Astrocyte (in vitro differentiated cells and primary cell): ENCODE data around the gene NEURL1. TPM values are rescaled to one million over a fixed set of nuclear protein-coding genes. Genes with fewer than 3 reads are reported as not detected.

Source experiments
- DNase-seq: peaks from one replicate; pipeline ENCODE4 v3.0.0-alpha.2; 2010; ENCODE audit warnings: low read depth
- FAIRE-seq: peaks from 2 replicates; lab custom pipeline; 2011; peaks lifted over from hg19 to GRCh38; lab: Jason Lieb, UNC
- H2AFZ ChIP-seq: 2 replicates; pipeline ENCODE4 v1.6.0; 2012; ENCODE audit warnings: low read depth, low read length, inconsistent platforms
- H3K27ac ChIP-seq: 2 replicates; pipeline ENCODE4 v1.5.1; 2011; ENCODE audit warnings: low read depth, low read length, inconsistent platforms
- H3K27me3 ChIP-seq: 2 replicates; pipeline ENCODE4 v1.6.0; 2011; ENCODE audit warnings: low read length, inconsistent platforms; ENCODE audit not compliant: insufficient read depth
- H3K36me3 ChIP-seq: 2 replicates; pipeline ENCODE4 v1.5.1; 2011; ENCODE audit warnings: low read length, inconsistent platforms; ENCODE audit not compliant: insufficient read depth
- H3K4me1 ChIP-seq: 2 replicates; pipeline ENCODE4 v1.5.1; 2011; ENCODE audit warnings: low read length, inconsistent platforms; ENCODE audit not compliant: insufficient read depth
- H3K4me2 ChIP-seq: 2 replicates; pipeline ENCODE4 v1.6.0; 2012; ENCODE audit warnings: low read length, inconsistent platforms
- H3K4me3 ChIP-seq: 2 replicates; pipeline ENCODE4 v1.5.1; 2011; ENCODE audit warnings: low read depth, mild to moderate bottlenecking, low read length, inconsistent platforms; ENCODE audit not compliant: insufficient read depth
- H3K79me2 ChIP-seq: 2 replicates; pipeline ENCODE4 v1.6.0; 2012; ENCODE audit warnings: mild to moderate bottlenecking, low read length, inconsistent platforms; ENCODE audit not compliant: insufficient read depth
- H3K9ac ChIP-seq: 2 replicates; pipeline ENCODE4 v1.6.0; 2012; ENCODE audit warnings: mild to moderate bottlenecking, low read length, inconsistent platforms
- H3K9me3 ChIP-seq: 2 replicates; pipeline ENCODE4 v1.5.1; 2012; ENCODE audit warnings: low read depth, mild to moderate bottlenecking, low read length, inconsistent platforms; ENCODE audit not compliant: insufficient read depth
- H4K20me1 ChIP-seq: 2 replicates; pipeline ENCODE4 v1.6.0; 2012; ENCODE audit warnings: low read length, inconsistent platforms; ENCODE audit not compliant: insufficient read depth
- H3K27ac Mint-ChIP-seq: one replicate; pipeline ENCODE4 v1.8.0; 2021; ENCODE audit warnings: mild to moderate bottlenecking, mixed read lengths; ENCODE audit not compliant: unreplicated experiment
- H3K27me3 Mint-ChIP-seq: one replicate; pipeline ENCODE4 v1.8.0; 2021; ENCODE audit warnings: low read depth, mixed read lengths; ENCODE audit not compliant: unreplicated experiment
- H3K36me3 Mint-ChIP-seq: one replicate; pipeline ENCODE4 v1.8.0; 2021; ENCODE audit warnings: low read depth, mixed read lengths; ENCODE audit not compliant: unreplicated experiment
- H3K4me1 Mint-ChIP-seq: one replicate; pipeline ENCODE4 v1.8.0; 2021; ENCODE audit warnings: low read depth, mixed read lengths; ENCODE audit not compliant: unreplicated experiment
- H3K4me3 Mint-ChIP-seq: one replicate; pipeline ENCODE4 v1.8.0; 2021; ENCODE audit warnings: mild to moderate bottlenecking, moderate library complexity, mixed read lengths; ENCODE audit not compliant: unreplicated experiment
- H3K9me3 Mint-ChIP-seq: one replicate; pipeline ENCODE4 v1.8.0; 2021; ENCODE audit warnings: mild to moderate bottlenecking, mixed read lengths; ENCODE audit not compliant: unreplicated experiment
- EZH2 ChIP-seq: IDR thresholded peaks from 2 replicates; pipeline ENCODE4 v1.6.1; 2012; ENCODE audit warnings: mild to moderate bottlenecking, low read length, inconsistent platforms; ENCODE audit not compliant: insufficient read depth
- total RNA-seq: library from RNA; stranded (reverse); gene quantifications from 2 replicates; pipeline ENCODE4 v1.2.1, GENCODE V29; 2021
- TF ChIP-seq, protein P1 (sequence below): IDR thresholded peaks from 2 replicates; pipeline ENCODE4 v1.5.1; 2011; ENCODE audit warnings: low read depth, mild to moderate bottlenecking, inconsistent platforms, low read length, moderate library complexity; ENCODE audit not compliant: insufficient read depth

Gene NEURL1
- total RNA-seq, 1 donor from 2014 or later, result 1.5 TPM

GRCh38 chr10:103637011-103637410 is 143.5 kb downstream of the NEURL1 start:
- Histone ChIP-seq H3K4me3 (no peak overlapping the region), H3K27me3 (no peaks in the 10 kb centered on the region), H4K20me1 (peaks cover 31% of the 10 kb centered on the region), H3K27ac (no peak overlapping the region), H3K4me1 (peaks cover 24% of the 10 kb centered on the region), H3K36me3 (no peaks in the 10 kb centered on the region), H3K4me2 (peak overlapping the region; percentile 64), H3K9me3 (no peaks in the 10 kb centered on the region), H3K9ac (no peak overlapping the region), H2AFZ (no peak overlapping the region), H3K79me2 (peaks cover 17% of the 10 kb centered on the region)
- Mint-ChIP-seq H3K9me3 (peaks cover 2% of the 10 kb centered on the region), H3K36me3 (peaks cover 20% of the 10 kb centered on the region), H3K4me3 (no peak overlapping the region), H3K4me1 (peaks cover 12% of the 10 kb centered on the region), H3K27ac (peak overlapping the region; percentile 53), H3K27me3 (peaks cover 7% of the 10 kb centered on the region)
- FAIRE-seq (peak; percentile 62), DNase-seq (no peak)
- TF ChIP-seq, protein P1, sequence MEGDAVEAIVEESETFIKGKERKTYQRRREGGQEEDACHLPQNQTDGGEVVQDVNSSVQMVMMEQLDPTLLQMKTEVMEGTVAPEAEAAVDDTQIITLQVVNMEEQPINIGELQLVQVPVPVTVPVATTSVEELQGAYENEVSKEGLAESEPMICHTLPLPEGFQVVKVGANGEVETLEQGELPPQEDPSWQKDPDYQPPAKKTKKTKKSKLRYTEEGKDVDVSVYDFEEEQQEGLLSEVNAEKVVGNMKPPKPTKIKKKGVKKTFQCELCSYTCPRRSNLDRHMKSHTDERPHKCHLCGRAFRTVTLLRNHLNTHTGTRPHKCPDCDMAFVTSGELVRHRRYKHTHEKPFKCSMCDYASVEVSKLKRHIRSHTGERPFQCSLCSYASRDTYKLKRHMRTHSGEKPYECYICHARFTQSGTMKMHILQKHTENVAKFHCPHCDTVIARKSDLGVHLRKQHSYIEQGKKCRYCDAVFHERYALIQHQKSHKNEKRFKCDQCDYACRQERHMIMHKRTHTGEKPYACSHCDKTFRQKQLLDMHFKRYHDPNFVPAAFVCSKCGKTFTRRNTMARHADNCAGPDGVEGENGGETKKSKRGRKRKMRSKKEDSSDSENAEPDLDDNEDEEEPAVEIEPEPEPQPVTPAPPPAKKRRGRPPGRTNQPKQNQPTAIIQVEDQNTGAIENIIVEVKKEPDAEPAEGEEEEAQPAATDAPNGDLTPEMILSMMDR, result no peak
- no peak for TF ChIP-seq EZH2

DNA sequence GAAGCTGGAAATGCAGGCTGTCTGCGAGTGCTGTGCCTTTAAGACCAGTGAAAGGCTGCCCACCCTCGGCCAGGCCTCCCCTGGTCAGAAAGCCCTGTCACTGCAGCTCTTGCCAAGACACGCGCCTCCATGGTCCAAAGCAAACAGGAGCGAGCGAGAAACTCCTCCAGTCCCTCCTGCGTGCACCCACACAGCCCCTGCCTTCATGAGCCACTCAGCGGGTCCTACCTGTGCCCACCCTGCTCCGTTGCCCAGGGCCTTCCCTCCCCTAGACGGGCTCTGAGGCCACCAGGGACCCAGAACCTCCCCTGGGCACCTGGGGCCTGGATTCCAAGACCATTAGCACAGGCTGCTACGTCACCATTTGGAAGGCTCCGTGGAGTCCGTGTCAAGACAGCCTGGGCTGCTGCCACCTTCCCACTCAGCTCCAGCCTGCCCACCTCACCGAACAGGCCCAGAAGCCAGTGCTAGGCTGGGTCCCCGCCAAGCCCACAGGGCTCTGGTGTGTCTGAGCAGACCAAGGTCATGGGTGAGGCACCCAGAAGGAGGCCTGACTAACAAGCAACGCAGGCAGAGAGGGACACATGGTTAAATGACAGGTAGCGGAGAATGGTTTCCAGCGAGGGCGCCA is 144.5 kb downstream of the NEURL1 start:
- Histone ChIP-seq H3K79me2 (peaks cover 17% of the 10 kb centered on the region), H2AFZ (peak overlapping the region; percentile 40), H3K9ac (peak overlapping the region; percentile 57), H3K27ac (peak overlapping the region; percentile 81), H3K4me2 (peak overlapping the region; percentile 64), H3K9me3 (no peaks in the 10 kb centered on the region), H4K20me1 (peaks cover 31% of the 10 kb centered on the region), H3K27me3 (no peaks in the 10 kb centered on the region), H3K4me3 (no peak overlapping the region), H3K36me3 (no peaks in the 10 kb centered on the region), H3K4me1 (peaks cover 24% of the 10 kb centered on the region)
- no peak for TF ChIP-seq EZH2
- TF ChIP-seq, protein P1, result no peak
- Mint-ChIP-seq H3K9me3 (peaks cover 2% of the 10 kb centered on the region), H3K4me1 (peaks cover 10% of the 10 kb centered on the region), H3K36me3 (peaks cover 17% of the 10 kb centered on the region), H3K27ac (no peak overlapping the region), H3K27me3 (peaks cover 7% of the 10 kb centered on the region), H3K4me3 (no peak overlapping the region)
- FAIRE-seq (no peak), DNase-seq (peak; percentile 94)

DNA sequence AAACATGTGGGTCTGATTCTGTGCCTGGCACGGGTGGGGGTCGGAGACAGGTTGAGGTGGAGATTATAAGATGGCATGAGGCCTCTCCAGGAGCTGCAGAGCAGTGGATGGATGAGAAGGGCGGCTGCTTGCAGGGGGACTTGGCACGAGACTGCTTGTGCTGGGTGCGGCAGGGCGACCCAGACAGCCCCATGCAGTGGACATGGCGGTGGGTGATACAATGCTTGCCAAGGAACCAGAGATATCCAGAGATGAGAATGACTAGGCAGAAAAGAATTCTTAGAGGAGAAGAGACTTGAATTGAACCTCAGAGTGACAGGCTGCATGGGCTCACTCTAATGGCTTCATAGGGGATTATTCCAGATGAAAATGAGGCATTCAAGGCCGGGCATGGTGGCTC is 145.4 kb downstream of the NEURL1 start:
- Mint-ChIP-seq H3K36me3 (peaks cover 14% of the 10 kb centered on the region), H3K27me3 (peaks cover 7% of the 10 kb centered on the region), H3K9me3 (peaks cover 2% of the 10 kb centered on the region), H3K4me1 (peaks cover 13% of the 10 kb centered on the region), H3K4me3 (no peak overlapping the region), H3K27ac (no peak overlapping the region)
- peaks cover 30% of the 10 kb centered on the region for H4K20me1 ChIP-seq
- H3K9ac ChIP-seq, result peak overlapping the region; percentile 57
- H3K27me3 ChIP-seq, result no peaks in the 10 kb centered on the region
- DNase-seq, result peak; percentile 49
- no peak for FAIRE-seq
- no peaks in the 10 kb centered on the region for H3K36me3 ChIP-seq
- H3K4me3 ChIP-seq, result no peak overlapping the region
- peak overlapping the region; percentile 64 for H3K4me2 ChIP-seq
- H3K27ac ChIP-seq, result peak overlapping the region; percentile 81
- TF ChIP-seq, protein P1, result no peak
- TF ChIP-seq EZH2, result no peak
- H3K79me2 ChIP-seq, result peaks cover 17% of the 10 kb centered on the region
- H2AFZ ChIP-seq, result no peak overlapping the region
- peaks cover 24% of the 10 kb centered on the region for H3K4me1 ChIP-seq
- H3K9me3 ChIP-seq, result no peaks in the 10 kb centered on the region
